GM19372 (cell line): ENCODE measurements around the gene TLCD3A.

ENCODE experiments used
- ATAC-seq: cut with Tn5 transposase; IDR thresholded peaks from one replicate; pipeline ENCODE4 v1.9.1; 2021; ENCODE audit warnings: mild to moderate bottlenecking, low read depth, moderate library complexity; ENCODE audit not compliant: unreplicated experiment

The TLCD3A gene

DNA sequence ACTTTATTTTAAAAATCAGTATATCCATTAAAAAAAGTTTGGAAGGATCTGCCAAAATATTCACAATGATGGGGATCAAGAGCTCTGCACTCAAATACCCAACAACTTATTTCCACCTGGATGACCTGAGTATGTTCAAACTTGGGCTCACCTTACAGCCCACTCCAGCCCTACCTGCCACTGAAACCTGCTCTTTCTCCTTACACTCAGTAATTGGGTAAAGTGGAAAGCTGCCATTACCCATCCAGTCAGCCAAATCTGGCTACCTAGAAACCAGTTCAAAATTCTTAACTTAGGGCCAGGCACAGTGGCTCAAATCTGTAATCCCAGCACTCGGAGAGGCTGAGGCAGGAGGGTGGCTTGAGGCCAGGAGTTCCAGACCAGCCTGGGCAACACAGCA, 27.4 kb upstream of the TLCD3A start:
- no peak for ATAC-seq

- no peak for ATAC-seq
Observed at GRCh38 chr17:705863-706262, 26.5 kb upstream of the TLCD3A start.

DNA sequence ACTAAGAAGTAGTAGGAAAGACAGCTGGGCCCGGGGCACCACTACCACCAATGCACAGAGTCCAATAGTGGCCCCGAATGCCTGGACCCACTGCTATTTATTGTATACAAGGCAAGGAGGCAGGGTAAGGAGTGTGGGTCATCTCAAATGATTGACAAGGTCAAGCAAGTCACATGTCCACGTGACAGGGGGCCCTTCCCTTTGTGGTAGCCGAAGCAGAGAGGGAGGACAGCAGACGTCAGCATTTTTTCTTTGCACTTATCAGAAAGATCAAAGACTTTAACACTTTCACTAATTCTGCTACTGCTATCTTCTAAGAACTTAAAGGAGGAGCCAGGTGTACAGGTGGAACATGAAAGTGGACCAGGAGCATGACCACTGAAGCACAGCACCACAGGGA, 24.3 kb upstream of the TLCD3A start:
- ATAC-seq = no peak

DNA sequence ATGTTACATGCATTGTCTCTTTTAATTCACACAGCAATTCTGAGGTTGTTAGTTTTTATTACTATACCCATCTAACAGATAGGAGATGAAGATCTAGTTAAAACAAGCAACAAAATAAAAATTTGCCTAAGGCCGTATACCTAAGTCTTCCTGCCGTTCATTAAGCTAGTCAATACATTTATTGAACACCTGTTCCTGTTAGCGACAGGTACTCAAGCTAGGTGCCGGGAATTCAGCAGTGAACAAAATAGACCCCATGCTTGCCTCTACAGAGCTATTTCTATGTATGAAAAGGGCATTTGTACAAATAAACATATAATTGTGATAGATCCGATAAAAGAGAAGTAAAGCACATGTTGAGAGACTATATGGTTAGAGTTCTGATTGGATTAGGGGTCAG, 14.3 kb upstream of the TLCD3A start:
- ATAC-seq = no peak

- ATAC-seq = no peak
Observed at GRCh38 chr17:720706-721539, 11.5 kb upstream of the TLCD3A start.

DNA sequence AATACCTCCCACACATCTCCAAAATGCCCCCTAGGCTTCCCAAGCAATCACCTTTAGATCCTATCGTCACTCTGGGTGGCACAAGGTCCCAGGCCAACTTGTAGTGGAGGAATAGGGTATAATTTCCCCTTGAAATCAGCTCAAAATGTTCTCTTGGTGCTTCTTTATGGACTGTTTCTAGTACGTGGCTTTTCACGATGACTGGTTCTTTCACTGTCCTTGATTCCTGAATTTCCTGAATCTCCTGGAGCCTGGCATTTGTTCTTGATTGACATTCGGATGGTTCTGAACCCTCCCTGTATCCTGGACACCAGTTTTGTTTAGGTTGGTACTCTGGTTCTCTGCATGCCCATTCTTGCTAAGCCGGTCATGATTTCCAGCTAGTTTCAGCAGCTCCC, 10.9 kb upstream of the TLCD3A start:
- ATAC-seq = no peak

- ATAC-seq = no peak
Observed at GRCh38 chr17:725084-725483, 7.3 kb upstream of the TLCD3A start.

DNA sequence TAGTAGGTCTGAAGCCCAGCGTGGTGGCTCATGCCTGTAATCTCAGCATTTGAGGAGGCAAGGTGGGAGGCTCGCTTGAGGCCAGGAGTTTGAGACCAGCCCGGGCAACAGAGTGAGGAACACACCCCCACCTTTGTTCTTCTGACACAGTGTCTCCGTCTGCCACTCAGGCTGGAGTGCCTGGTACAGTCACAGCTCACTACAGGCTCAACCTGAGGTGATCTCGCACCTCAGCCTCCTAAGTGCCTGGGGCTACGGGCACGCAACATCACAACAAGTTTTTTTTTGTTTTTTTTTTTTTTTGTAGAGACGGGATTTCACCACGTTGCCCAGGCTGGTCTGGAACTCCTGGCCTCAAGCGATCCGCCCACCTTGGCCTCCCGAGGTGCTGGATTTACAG, 6.7 kb upstream of the TLCD3A start:
- ATAC-seq = no peak

DNA sequence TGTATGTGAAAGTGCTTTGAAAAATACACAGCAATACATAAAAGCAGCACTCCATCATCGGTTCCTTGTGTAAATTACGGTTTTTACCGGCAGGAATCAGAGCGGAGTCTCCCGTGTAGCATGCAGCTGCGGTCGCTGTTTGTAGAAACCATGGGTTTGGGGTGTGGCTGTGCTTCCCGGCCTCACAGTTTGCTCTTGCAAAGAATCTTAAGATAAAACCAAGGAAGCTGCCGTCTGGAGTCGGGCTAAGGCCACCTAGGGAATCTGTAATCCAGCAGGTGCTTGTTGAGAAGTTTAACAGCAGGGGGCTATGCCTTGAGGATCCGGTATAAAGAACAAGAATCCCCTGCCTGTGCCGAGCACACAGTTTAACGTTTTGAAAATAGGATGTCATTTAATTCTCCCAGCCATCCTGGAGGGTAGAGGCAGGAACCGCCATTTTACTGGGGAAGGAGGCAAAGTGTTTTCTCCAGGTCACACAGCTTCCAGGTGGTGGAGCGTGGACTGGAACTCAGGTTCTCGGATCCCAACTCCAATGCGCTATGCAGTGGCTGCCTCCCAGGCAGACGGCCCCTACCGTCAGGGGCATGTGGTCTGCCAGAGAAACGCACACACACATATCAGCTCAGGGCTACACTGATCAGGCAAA, 6.0 kb upstream of the TLCD3A start:
- ATAC-seq = no peak

DNA sequence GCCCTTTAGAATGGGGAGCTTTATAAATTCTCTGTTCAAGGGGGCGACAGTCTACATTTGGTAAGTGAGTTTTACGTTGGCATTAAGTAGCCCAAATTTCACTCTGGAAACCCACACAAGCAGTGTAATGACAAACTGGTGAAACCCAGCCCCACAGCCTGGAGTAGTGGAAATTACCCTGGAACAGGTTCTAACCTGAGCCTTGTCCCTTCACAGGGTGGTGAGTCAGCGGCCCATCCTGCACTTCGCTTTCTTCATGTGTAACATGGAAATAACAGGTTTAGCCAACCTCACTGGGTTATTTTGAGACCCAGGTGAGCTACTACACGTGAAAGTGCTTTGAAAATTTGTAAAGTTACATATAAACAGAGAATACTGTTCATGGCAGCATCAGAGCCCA, 3.5 kb upstream of the TLCD3A start:
- ATAC-seq = no peak

GRCh38 chr17:731644-732066, 741 bp upstream of the TLCD3A start:
- no peak for ATAC-seq

DNA sequence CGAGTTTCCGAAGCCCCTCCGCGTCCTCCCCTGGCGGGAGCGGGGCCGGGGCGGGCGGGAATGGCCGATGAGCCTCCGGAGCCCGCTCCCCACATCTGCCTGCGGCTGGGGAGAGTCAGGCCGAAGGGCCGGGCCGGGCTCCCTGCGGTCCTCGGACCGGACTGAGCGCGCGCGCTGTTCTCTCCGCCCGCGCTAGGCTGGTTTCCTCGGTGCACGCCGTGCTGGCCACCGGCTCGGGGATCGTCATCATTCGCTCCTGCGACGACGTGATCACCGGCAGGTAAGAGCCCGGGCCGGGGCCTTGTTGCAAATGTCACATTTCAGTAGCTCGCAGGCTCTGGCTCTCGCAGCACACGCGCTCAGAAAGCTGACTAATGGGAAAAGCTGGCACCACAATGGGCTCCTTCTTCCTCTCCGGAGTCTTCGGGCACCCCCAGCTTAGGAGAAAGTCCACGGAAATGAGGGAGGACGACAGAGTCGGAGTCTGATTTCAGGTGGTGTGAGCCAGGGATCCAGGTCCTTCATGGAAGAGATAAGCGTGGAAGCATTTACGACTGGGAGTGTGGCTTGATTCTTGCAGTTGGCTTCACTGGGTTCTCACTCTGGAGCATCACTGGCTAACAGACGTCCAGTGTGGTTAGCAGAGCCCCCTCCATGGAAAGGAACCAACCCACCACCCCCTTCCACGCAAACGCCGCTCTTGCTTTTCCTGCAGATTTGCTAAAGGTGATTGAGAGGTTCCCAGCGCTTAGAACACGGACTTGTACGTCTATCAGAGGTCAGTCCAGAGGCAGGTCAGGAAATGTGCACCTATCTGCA, 715 bp downstream of the TLCD3A start:
- peak; percentile 35 for ATAC-seq

DNA sequence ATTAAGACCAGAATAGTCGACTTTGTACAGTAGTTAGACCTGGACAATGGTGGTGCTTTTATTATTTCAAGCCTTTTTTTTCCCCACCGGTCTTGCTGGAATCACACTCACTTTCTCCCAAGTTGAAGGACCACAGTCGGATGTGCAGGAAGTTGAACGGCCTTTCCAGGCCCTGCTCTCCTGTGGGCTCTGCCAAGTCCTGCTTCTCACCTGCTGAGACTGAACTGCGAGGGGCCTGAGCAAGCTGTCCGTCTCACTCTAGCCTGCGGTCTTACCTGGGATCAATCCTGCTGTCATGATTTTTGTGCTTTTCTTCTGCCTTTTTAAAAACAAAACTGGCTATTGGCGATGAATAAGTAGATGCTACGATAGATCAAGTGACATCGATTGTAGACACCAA, 1.3 kb downstream of the TLCD3A start:
- ATAC-seq = no peak

GRCh38 chr17:737561-738113, 5.2 kb downstream of the TLCD3A start:
- no peak for ATAC-seq

- peak; percentile 78 for ATAC-seq
Observed at GRCh38 chr17:740240-741017, 8.0 kb downstream of the TLCD3A start.

- ATAC-seq = no peak
Observed at GRCh38 chr17:742147-742793, 9.9 kb downstream of the TLCD3A start.

DNA sequence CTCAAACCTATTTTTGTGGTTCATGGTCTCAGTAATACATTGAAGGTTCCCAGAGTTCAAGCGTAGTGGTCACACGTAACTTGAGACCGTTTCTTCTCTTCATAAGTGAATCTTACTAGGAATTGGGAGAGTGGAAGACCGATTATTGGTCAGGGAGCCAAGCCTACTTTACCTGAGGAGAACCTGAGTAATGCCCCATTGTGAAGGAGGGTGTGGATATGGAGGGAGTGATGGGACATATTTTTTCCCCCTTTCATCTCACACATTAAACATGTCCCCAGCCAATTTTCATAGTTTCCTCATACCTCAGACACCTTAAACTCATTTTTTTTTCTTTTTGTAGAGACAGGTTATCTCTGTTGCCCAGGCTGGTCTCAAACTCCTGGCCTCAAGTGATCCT, 10.7 kb downstream of the TLCD3A start:
- ATAC-seq = no peak

GRCh38 chr17:744937-745336, 12.5 kb downstream of the TLCD3A start:
- no peak for ATAC-seq

DNA sequence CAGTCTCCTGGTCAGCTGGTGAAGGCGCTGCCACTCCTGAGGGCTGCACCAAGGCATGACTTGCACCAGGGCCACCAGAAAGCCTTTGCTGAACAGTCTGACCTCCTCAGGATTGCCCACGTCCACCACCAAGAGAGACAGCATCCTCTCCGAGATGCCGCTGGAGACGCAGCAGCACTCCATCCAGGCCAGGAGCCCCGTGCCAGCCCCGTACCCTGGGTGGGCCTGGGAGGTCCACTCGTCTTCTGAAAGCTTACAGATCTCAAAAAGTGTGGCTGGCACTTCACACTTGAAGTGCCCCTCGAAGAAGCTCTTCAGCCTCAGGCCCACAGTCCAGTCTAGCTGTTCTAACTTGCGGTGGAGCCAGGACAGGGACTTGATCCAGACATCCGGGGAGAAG, 13.0 kb downstream of the TLCD3A start:
- ATAC-seq = no peak

DNA sequence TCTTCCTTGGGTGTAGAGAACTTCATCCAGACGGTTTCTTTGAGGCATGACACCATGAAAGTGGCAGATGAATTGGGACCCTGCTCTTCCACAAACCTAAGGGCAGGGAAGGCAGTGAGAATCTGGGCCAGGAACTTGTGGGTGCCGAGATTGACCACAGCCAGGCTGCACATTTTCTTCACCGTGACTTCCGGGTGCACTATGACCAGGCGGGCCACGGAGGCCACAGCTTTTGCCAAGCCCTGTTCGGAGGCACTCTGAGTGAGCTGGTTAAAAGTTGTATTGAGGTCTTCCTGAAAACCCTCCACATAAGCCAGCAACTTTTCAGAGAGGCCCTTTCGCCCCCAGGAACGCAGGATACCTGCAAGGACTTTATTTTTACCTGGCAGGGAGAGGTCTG, 13.8 kb downstream of the TLCD3A start:
- ATAC-seq = no peak
